ENCODE data around the gene EFCAB6. TPM values are rescaled to one million over a fixed set of nuclear protein-coding genes. Genes with fewer than 3 reads are reported as not detected.

Gene EFCAB6
- total RNA-seq, 4 donors from 2014 or later: 0.35 to 4.4 (median 0.94) TPM; not detected in 1

DNA sequence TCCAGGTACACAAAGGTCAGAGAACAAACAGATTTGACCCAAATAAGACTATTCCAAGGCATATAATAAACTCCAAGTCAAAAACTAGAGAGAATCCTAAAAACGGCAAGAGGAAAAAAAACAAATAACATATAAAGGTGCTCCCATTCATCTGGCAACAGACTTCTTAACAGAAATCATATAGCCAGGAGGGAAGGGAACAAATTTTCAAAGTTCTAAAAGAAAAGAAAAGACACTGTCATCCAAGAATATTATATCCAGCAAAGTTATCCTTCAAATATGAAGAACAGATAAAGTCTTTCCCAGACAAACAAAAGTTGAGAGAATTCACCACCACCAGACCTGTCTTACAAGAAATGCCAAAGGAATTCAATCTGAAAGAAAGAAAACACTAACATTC lies 11.1 kb downstream of the EFCAB6 start:
- Histone ChIP-seq H3K27me3 (no peaks in the 10 kb centered on the region), H3K4me3 (no peak overlapping the region), H3K4me1 (no peaks in the 10 kb centered on the region), H3K27ac (no peak overlapping the region), H3K36me3 (no peaks in the 10 kb centered on the region), H3K9me3 (peaks cover 0 to 3% (median 0%) of the 10 kb centered on the region in 4 donors)
- DNase-seq: no peak
- no peak for TF ChIP-seq POLR2A (IDR thresholded peaks at IDR 0.05)
- TF ChIP-seq, protein P1, sequence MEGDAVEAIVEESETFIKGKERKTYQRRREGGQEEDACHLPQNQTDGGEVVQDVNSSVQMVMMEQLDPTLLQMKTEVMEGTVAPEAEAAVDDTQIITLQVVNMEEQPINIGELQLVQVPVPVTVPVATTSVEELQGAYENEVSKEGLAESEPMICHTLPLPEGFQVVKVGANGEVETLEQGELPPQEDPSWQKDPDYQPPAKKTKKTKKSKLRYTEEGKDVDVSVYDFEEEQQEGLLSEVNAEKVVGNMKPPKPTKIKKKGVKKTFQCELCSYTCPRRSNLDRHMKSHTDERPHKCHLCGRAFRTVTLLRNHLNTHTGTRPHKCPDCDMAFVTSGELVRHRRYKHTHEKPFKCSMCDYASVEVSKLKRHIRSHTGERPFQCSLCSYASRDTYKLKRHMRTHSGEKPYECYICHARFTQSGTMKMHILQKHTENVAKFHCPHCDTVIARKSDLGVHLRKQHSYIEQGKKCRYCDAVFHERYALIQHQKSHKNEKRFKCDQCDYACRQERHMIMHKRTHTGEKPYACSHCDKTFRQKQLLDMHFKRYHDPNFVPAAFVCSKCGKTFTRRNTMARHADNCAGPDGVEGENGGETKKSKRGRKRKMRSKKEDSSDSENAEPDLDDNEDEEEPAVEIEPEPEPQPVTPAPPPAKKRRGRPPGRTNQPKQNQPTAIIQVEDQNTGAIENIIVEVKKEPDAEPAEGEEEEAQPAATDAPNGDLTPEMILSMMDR (IDR thresholded peaks at IDR 0.05): no peak

DNA sequence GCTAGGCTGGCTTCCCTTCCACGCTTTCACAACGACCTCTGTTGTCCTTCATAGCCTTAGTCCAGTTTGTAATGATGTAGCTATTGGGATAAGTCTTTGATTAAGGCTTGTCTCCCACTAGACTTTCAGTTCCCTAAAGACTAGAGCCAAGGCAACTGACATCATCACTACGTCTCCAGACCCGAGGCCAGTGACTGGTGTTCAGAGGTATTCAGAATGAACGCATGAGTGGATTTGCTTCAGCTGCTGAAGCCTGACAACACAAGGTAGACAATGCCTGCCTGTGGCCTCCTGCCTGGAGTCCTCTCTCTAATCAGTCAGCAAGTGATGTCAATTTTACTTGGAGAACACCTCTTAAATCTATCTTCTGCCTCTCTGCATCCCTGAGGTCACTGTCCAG lies 13.6 kb downstream of the EFCAB6 start:
- Histone ChIP-seq H3K27me3 (no peaks in the 10 kb centered on the region), H3K27ac (no peak overlapping the region), H3K4me1 (no peaks in the 10 kb centered on the region), H3K4me3 (no peak overlapping the region), H3K9me3 (peaks cover 0 to 3% (median 0%) of the 10 kb centered on the region in 4 donors), H3K36me3 (no peaks in the 10 kb centered on the region)
- no peak for TF ChIP-seq POLR2A (IDR thresholded peaks at IDR 0.05)
- TF ChIP-seq, protein P1 (IDR thresholded peaks at IDR 0.05): no peak
- DNase-seq: no peak

DNA sequence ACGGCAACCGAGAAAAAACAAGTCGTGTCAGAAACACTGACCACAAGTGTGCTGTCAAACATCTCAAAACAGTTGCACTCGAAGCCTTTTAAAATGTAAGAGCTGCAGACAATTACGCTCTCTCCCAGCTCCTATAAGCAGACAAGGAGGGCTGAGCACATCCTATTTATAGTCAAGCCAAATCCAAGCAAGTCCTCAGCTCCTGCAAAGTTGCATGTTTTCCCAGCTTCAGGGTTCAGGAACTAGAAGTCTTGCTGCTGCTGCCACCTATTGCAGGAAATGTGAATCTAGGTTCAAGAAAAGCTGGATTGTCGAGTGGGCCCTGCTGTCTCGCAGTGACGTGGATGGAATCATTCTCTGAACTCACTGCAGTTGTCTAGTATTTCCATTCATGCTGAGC lies 15.5 kb downstream of the EFCAB6 start:
- Histone ChIP-seq H3K4me3 (no peak overlapping the region), H3K9me3 (peaks cover 0 to 3% (median 0%) of the 10 kb centered on the region in 4 donors), H3K4me1 (no peaks in the 10 kb centered on the region), H3K27me3 (no peaks in the 10 kb centered on the region), H3K27ac (no peak overlapping the region), H3K36me3 (no peaks in the 10 kb centered on the region)
- TF ChIP-seq POLR2A (IDR thresholded peaks at IDR 0.05): no peak
- TF ChIP-seq, protein P1 (IDR thresholded peaks at IDR 0.05): peak in 3 of 6 experiments; percentile 21 to 36 (median 24)
- no peak for DNase-seq

DNA sequence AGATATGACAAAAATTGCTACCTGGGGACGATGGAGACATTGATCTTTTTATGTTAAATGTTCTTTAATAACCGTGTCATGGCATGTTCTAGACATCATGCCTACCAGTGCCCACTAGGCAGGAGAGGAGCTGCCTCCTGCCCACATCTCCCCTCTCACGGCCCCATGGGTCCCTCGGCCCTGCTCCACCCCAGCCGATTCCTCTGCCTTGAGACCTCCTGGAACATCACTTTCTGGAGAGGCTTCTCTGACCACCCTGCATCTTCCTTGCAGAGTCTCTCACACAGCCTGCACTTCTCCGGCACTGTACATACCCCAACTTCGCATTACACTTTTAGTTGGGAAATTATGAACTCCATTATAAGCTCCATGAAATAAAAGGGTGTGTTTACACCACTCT lies 16.8 kb downstream of the EFCAB6 start:
- TF ChIP-seq POLR2A (IDR thresholded peaks at IDR 0.05): no peak
- TF ChIP-seq, protein P1 (IDR thresholded peaks at IDR 0.05): no peak
- Histone ChIP-seq H3K4me3 (no peak overlapping the region), H3K27me3 (no peaks in the 10 kb centered on the region), H3K9me3 (no peaks in the 10 kb centered on the region), H3K36me3 (no peaks in the 10 kb centered on the region), H3K4me1 (no peaks in the 10 kb centered on the region), H3K27ac (no peak overlapping the region)
- no peak for DNase-seq

DNA sequence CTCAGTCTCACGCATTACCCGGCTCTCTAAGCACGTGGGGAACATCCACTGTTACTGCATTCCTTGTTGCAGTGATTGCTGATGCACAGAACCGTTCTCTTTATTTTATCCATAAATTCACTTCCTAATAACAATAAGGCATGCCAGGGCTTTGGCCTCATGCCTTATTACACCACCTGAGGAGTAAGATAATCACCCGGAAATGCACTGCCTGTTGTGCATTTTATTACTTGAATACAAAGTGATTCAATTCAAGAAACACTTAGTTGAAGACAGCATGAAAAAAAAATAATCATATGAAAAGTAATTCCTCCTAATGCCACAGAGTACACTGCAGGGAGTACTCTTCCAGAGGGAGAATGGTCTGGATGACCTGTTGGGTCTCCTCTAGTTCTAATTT lies 19.2 kb downstream of the EFCAB6 start:
- Histone ChIP-seq H3K36me3 (no peaks in the 10 kb centered on the region), H3K27me3 (no peaks in the 10 kb centered on the region), H3K9me3 (no peaks in the 10 kb centered on the region), H3K4me1 (no peaks in the 10 kb centered on the region), H3K27ac (no peak overlapping the region), H3K4me3 (no peak overlapping the region)
- TF ChIP-seq, protein P1 (IDR thresholded peaks at IDR 0.05): no peak
- no peak for TF ChIP-seq POLR2A (IDR thresholded peaks at IDR 0.05)
- DNase-seq: no peak

DNA sequence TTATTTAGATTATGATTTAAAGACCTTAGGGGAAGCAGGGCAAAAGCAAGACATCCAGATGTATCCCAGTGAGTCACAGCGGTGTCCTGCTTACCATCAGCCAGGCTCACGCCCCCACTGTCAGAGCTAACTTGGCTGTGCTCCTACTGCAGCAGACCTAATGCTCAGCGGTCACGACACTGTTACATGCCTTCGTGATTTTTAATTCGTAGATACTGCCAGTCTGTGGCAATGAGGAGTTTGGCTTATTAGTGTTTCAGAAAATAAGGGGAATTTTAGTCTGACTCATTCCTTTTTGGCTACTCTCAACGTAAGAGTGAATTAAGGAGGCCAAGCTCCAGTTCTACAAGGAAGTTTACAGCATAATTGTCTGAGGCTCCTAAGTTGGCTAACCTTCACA lies 22.7 kb downstream of the EFCAB6 start:
- Histone ChIP-seq H3K27ac (no peak overlapping the region), H3K4me1 (no peaks in the 10 kb centered on the region), H3K4me3 (no peak overlapping the region), H3K9me3 (no peaks in the 10 kb centered on the region), H3K27me3 (no peaks in the 10 kb centered on the region), H3K36me3 (no peaks in the 10 kb centered on the region)
- no peak for DNase-seq
- TF ChIP-seq POLR2A (IDR thresholded peaks at IDR 0.05): no peak
- TF ChIP-seq, protein P1 (IDR thresholded peaks at IDR 0.05): no peak

Data from Peyer's patch (tissue), 4 donors.